A673 (cell line): ENCODE results near the gene ZCCHC24.

Source experiments
- CTCF ChIP-seq: fragments of 300-800, 200-600 bp; sonication (generic); conservative IDR thresholded peaks from 2 replicates; pipeline ENCODE4 v1.5.1; 2017; ENCODE audit warnings: low read depth, mild to moderate bottlenecking, antibody characterized with exemption, low read length, moderate library complexity, mixed read lengths
- EZH2 ChIP-seq: fragments of 200-600 bp; sonication (generic); IDR thresholded peaks from 2 replicates; pipeline ENCODE4 v1.6.1; 2017; ENCODE audit warnings: borderline replicate concordance, low read depth, mild to moderate bottlenecking, mixed read lengths, antibody characterized with exemption, low read length; ENCODE audit not compliant: poor library complexity, severe bottlenecking

- TF ChIP-seq CTCF (no peak), EZH2 (no peak)
Measured at GRCh38 chr10:79475877-79476276, 30.5 kb upstream of the ZCCHC24 start.
